C4-2B (cell line): ENCODE data around the gene KATNIP.

Experiments used
- CTCF ChIP-seq: fragments of 450-650 bp; conservative IDR thresholded peaks from 2 replicates; pipeline ENCODE4 v1.5.1; 2017; ENCODE audit warnings: mild to moderate bottlenecking
- ZFX ChIP-seq: fragments of 450-650 bp; IDR thresholded peaks from 2 replicates; pipeline ENCODE4 v1.6.1; 2017

- no peak for TF ChIP-seq CTCF
- TF ChIP-seq ZFX, result no peak
Observed at GRCh38 chr16:27539636-27540035, 10.3 kb upstream of the KATNIP start.
